Measurements from ENCODE around the gene PCCA.
"Not testable (repeated sequence)": the region's sequence is repeated elsewhere in the genome, so short reads cannot be mapped to it uniquely, and the experiment has no call there.

The PCCA gene

GRCh38 chr13:100524688-100525087 is 435.8 kb downstream of the PCCA start:
- DNase-seq (ENCODE audit: low read depth in 2 of 2), result not testable (repeated sequence)

GRCh38 chr13:100525453-100526317 is 436.8 kb downstream of the PCCA start:
- DNase-seq (ENCODE audit: low read depth in 2 of 2), result no peak

- no peak for DNase-seq (ENCODE audit: low read depth in 2 of 2)
Observed at GRCh38 chr13:100526318-100527000, 437.6 kb downstream of the PCCA start.

- DNase-seq (ENCODE audit: low read depth in 2 of 2), result no peak
Observed at GRCh38 chr13:100527644-100528043, 438.8 kb downstream of the PCCA start.

GRCh38 chr13:100528353-100528752 is 439.5 kb downstream of the PCCA start:
- no peak for DNase-seq (ENCODE audit: low read depth in 2 of 2)

- DNase-seq (ENCODE audit: low read depth in 2 of 2), result no peak
Observed at GRCh38 chr13:100528820-100529219, 439.9 kb downstream of the PCCA start.

GRCh38 chr13:100529666-100530377 is 440.9 kb downstream of the PCCA start:
- DNase-seq (ENCODE audit: low read depth in 2 of 2), result no peak

- DNase-seq (ENCODE audit: low read depth in 2 of 2), result no peak
Observed at GRCh38 chr13:100530671-100531213, 441.8 kb downstream of the PCCA start.

- no peak for DNase-seq (ENCODE audit: low read depth in 2 of 2)
Observed at GRCh38 chr13:100532090-100532766, 443.3 kb downstream of the PCCA start.

- DNase-seq (ENCODE audit: low read depth in 2 of 2), result no peak
Observed at GRCh38 chr13:100532836-100533435, 444.0 kb downstream of the PCCA start.

GRCh38 chr13:100533588-100534041 is 444.7 kb downstream of the PCCA start:
- no peak for DNase-seq (ENCODE audit: low read depth in 2 of 2)

- DNase-seq (ENCODE audit: low read depth in 2 of 2), result no peak
Observed at GRCh38 chr13:100534147-100534843, 445.4 kb downstream of the PCCA start.

GRCh38 chr13:100534911-100535310 is 446.0 kb downstream of the PCCA start:
- DNase-seq (ENCODE audit: low read depth in 2 of 2), result no peak

GRCh38 chr13:100535426-100536135 is 446.7 kb downstream of the PCCA start:
- no peak for DNase-seq (ENCODE audit: low read depth in 2 of 2)

GRCh38 chr13:100536643-100537180 is 447.8 kb downstream of the PCCA start:
- no peak for DNase-seq (ENCODE audit: low read depth in 2 of 2)

- DNase-seq (ENCODE audit: low read depth in 2 of 2), result no peak
Observed at GRCh38 chr13:100537486-100537885, 448.6 kb downstream of the PCCA start.

- no peak for DNase-seq (ENCODE audit: low read depth in 2 of 2)
Observed at GRCh38 chr13:100537951-100538462, 449.1 kb downstream of the PCCA start.

- no peak for DNase-seq (ENCODE audit: low read depth in 2 of 2)
Observed at GRCh38 chr13:100540621-100541020, 451.7 kb downstream of the PCCA start.
